ENCODE results near the gene PPM1H. TPM values are rescaled to one million over a fixed set of nuclear protein-coding genes. Genes with fewer than 3 reads are reported as not detected.
A peak's percentile ranks its signal among the peaks of the same experiment; 100 is the strongest.

Gene PPM1H
- total RNA-seq, 1 donor from 2014 or later, result 6.3 TPM

DNA sequence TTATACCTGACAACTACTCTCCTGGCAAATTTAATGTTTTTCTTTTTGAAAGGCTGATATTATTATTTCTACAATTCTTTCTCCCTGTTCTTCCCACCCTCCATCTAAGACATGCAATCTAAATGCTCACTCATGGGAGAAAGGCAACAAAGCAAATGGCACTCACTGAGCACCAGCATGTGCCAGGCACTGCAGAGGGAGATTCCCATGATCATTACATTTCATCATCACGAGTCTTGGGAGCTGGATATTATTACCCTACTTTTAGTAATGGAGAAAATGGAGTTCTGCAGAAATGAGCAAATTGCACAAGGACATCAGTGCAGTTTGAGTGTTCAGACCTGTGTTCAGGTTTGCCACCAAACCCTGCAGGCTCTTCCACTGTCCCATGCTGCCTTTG, 27.9 kb downstream of the PPM1H start:
- TF ChIP-seq CTCF (IDR thresholded peaks at IDR 0.05; ENCODE audit: partially characterized antibody, unreplicated experiment), result no peak
- Mint-ChIP-seq H3K27me3 (ENCODE audit: unreplicated experiment) (no peaks in the 10 kb centered on the region), H3K27ac (ENCODE audit: unreplicated experiment) (no peak overlapping the region), H3K4me3 (ENCODE audit: unreplicated experiment) (no peak overlapping the region), H3K4me1 (ENCODE audit: low read depth, unreplicated experiment) (peaks cover 8% of the 10 kb centered on the region), H3K9me3 (ENCODE audit: unreplicated experiment) (peaks cover 4% of the 10 kb centered on the region), H3K36me3 (ENCODE audit: unreplicated experiment) (no peaks in the 10 kb centered on the region)
- DNase-seq, result no peak

GRCh38 chr12:62903151-62903550, 31.8 kb downstream of the PPM1H start:
- no peak for TF ChIP-seq CTCF (IDR thresholded peaks at IDR 0.05; ENCODE audit: partially characterized antibody, unreplicated experiment)
- no peak for DNase-seq
- H3K36me3 Mint-ChIP-seq (ENCODE audit: unreplicated experiment), result no peaks in the 10 kb centered on the region
- no peak overlapping the region for H3K4me3 Mint-ChIP-seq (ENCODE audit: unreplicated experiment)
- H3K27me3 Mint-ChIP-seq (ENCODE audit: unreplicated experiment), result no peaks in the 10 kb centered on the region
- peaks cover 2% of the 10 kb centered on the region for H3K9me3 Mint-ChIP-seq (ENCODE audit: unreplicated experiment)
- no peak overlapping the region for H3K27ac Mint-ChIP-seq (ENCODE audit: unreplicated experiment)
- H3K4me1 Mint-ChIP-seq (ENCODE audit: low read depth, unreplicated experiment), result peaks cover 8% of the 10 kb centered on the region

- H3K36me3 Mint-ChIP-seq (ENCODE audit: unreplicated experiment), result no peaks in the 10 kb centered on the region
- no peaks in the 10 kb centered on the region for H3K27me3 Mint-ChIP-seq (ENCODE audit: unreplicated experiment)
- peaks cover 8% of the 10 kb centered on the region for H3K4me1 Mint-ChIP-seq (ENCODE audit: low read depth, unreplicated experiment)
- TF ChIP-seq CTCF (IDR thresholded peaks at IDR 0.05; ENCODE audit: partially characterized antibody, unreplicated experiment), result no peak
- peak overlapping the region; percentile 3 for H3K4me3 Mint-ChIP-seq (ENCODE audit: unreplicated experiment)
- DNase-seq, result no peak
- H3K9me3 Mint-ChIP-seq (ENCODE audit: unreplicated experiment), result peaks cover 2% of the 10 kb centered on the region
- peak overlapping the region; percentile 30 for H3K27ac Mint-ChIP-seq (ENCODE audit: unreplicated experiment)
These were observed 34.2 kb downstream of the PPM1H start for GRCh38 chr12:62900686-62901272.

DNA sequence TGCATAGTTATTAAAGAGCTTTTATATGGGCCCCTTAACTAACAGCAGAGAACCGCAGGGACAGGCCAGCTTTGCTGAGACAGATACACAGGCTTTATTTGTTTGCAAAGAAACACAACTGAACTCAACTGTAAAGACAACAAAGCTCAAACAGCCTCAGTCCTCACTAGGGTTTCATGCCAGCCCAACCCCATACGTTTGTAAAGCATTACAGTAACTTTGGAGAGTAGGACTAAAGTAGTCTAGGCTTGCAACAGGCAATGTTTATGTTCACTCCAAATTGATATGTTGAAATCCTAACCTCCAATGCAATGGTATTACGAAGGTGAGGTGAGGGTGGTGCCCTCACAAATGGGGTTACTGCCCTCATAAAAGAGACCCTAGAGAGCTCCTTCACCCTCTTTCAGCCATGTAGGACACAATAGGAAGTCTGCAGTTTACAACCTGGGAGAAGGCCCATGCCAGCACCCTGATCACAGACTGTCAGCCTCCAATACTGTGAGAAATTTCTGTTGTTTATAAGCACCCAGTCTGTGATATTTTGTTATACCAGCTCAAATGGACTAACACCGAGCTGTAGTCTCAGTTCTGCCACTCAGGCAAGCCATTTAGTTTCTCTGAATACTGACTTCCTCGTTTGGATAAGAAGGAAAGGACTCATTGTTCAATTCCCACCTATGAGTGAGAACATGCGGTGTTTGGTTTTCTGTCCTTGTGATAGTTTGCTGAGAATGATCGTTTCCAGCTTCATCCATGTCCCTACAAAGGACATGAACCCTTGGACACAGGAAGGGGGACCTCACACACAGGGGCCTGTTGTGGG, 35.2 kb downstream of the PPM1H start:
- DNase-seq, result no peak
- Mint-ChIP-seq H3K27ac (ENCODE audit: unreplicated experiment) (no peak overlapping the region), H3K36me3 (ENCODE audit: unreplicated experiment) (no peaks in the 10 kb centered on the region), H3K9me3 (ENCODE audit: unreplicated experiment) (peaks cover 3% of the 10 kb centered on the region), H3K4me3 (ENCODE audit: unreplicated experiment) (no peak overlapping the region), H3K4me1 (ENCODE audit: low read depth, unreplicated experiment) (peaks cover 8% of the 10 kb centered on the region), H3K27me3 (ENCODE audit: unreplicated experiment) (no peaks in the 10 kb centered on the region)
- TF ChIP-seq CTCF (IDR thresholded peaks at IDR 0.05; ENCODE audit: partially characterized antibody, unreplicated experiment), result no peak

DNA sequence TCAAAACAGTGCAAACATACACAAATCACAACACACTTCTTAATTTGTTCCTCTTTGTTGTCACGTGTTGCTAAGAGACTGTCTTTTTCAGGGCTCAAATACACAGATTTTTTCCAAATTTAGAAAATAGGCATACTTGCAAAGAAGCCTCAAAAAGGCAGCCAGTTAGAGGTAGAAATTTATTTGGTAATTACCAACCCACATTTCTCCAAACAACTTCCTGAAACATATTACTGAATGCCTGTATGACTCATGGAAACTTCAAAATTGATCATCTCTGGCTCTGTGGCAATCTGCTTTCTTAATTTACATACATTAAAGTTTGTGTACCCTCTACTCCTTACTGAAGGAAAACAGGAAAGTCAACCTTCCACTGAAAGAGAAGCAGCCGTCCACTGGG, 36.4 kb downstream of the PPM1H start:
- Mint-ChIP-seq H3K4me1 (ENCODE audit: low read depth, unreplicated experiment) (peaks cover 8% of the 10 kb centered on the region), H3K9me3 (ENCODE audit: unreplicated experiment) (peaks cover 3% of the 10 kb centered on the region), H3K36me3 (ENCODE audit: unreplicated experiment) (no peaks in the 10 kb centered on the region), H3K27me3 (ENCODE audit: unreplicated experiment) (no peaks in the 10 kb centered on the region), H3K27ac (ENCODE audit: unreplicated experiment) (peak overlapping the region; percentile 11), H3K4me3 (ENCODE audit: unreplicated experiment) (no peak overlapping the region)
- TF ChIP-seq CTCF (IDR thresholded peaks at IDR 0.05; ENCODE audit: partially characterized antibody, unreplicated experiment), result no peak
- no peak for DNase-seq
